HG03159 (cell line): ENCODE results near the gene CAMKK2.
"Not testable (repeated sequence)": the region's sequence is repeated elsewhere in the genome, so short reads cannot be mapped to it uniquely, and the experiment has no call there.

ENCODE experiments used
- ATAC-seq: cut with Tn5 transposase; IDR thresholded peaks from one replicate; pipeline ENCODE4 v1.9.1; 2021; ENCODE audit warnings: mild to moderate bottlenecking, moderate library complexity; ENCODE audit not compliant: unreplicated experiment

CAMKK2 gene

DNA sequence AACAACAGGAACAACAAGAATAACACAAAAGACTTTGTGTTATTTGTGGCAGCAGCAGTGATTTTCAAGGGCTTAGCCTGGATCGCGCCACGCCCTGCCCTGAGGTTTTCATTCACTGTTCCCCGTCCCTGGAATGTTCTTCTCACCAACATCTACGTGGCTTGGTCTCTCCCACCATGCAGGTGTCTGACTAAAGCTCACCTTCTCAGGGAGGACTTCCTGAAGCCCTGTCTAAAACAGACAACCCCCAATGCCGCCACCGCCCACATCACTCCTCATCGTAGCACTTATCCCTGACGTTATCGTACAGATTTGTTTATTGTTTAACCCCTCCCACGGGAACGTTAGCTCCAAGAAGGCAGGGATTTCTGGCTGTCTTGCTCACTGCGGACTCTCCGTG lies 46.1 kb downstream of the CAMKK2 start:
- ATAC-seq = no peak

DNA sequence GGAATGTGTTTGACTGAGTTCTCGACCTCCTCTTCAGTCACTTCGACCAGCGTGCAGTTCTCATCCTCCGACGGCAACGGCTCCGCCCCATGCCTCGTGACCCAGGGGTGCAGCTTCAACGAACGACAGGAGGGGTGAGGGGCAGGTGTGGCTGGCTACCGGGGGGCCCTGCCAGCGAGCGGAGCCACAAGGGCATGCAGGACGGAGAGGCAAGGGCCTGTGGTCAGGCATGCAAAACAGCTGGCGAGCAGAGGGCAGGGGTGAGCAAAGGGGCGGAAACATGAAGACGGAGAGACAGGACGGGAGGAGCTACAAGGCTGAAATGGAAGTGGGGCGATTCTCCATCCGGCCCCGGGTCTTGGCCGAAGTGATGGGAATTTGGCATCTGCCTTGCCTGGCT lies 47.9 kb downstream of the CAMKK2 start:
- ATAC-seq = no peak

DNA sequence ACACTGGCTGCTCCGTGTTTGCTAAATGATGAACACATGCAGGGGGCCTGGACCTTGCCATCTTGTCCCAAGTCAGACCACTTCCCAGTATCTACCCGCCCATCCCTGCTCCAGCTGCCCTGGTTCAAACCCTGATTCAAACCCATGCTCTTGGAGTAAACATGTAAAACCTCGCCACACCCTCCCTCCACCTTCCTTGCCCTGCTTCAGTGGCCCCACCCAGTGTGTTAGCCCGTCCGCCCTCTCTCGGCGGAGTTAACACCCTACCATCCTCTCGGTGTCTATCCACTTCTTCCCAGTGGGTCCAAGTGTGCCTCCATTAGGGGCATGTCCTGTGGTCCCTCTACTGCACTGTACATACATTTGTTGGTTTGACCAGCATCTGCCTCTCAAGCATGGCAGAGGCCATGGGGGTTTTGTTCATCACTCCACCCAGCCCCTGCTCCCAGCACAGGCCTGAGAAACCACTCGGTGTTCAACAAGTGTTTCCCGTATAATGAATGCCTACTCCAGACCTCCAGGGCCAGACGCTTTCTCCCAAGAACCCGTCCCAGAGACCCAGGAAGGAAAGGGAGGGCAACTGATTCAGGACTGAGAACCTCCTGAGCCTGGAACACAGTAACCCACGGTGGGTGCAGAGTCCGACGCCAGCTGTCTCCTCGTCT lies 49.5 kb downstream of the CAMKK2 start:
- ATAC-seq = no peak

DNA sequence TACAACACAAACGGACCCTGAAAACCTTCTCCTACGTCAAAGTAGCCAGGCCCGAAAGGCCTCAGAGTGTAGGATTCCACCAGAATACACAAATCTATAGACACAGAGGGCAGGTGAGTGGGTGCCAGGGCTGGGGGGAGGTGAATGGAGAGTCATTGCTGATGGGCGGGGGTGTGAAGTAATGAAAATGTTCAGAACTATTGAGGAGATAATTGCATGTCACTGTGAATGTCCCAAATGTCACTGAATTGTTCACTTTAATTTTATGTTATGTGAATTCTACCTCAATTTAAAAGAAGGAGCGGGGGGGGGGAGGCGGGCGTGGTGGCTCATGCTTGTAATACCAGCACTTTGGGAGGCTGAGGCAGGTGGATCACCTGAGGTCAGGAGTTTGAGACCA lies 50.6 kb downstream of the CAMKK2 start:
- no peak for ATAC-seq

DNA sequence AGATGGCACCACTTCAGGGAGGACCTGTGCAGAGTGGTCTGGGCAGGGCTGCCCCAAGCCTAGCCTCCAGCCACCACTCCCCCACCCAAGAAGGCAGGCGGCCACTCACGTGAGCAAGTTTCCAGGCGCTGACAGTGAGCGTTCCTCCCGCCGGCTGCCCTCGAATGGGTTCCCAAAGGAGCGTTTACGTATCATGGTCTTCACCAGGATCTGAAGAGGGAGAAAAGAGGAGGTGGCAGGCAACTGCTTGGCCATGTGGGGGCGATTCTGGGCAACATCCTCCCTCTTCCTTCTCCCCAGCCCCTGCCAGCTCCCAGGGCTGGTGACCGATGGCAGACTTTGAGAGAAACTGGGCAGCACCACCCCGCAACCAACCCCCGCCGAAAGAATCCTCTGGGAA lies 51.5 kb downstream of the CAMKK2 start:
- ATAC-seq = no peak

DNA sequence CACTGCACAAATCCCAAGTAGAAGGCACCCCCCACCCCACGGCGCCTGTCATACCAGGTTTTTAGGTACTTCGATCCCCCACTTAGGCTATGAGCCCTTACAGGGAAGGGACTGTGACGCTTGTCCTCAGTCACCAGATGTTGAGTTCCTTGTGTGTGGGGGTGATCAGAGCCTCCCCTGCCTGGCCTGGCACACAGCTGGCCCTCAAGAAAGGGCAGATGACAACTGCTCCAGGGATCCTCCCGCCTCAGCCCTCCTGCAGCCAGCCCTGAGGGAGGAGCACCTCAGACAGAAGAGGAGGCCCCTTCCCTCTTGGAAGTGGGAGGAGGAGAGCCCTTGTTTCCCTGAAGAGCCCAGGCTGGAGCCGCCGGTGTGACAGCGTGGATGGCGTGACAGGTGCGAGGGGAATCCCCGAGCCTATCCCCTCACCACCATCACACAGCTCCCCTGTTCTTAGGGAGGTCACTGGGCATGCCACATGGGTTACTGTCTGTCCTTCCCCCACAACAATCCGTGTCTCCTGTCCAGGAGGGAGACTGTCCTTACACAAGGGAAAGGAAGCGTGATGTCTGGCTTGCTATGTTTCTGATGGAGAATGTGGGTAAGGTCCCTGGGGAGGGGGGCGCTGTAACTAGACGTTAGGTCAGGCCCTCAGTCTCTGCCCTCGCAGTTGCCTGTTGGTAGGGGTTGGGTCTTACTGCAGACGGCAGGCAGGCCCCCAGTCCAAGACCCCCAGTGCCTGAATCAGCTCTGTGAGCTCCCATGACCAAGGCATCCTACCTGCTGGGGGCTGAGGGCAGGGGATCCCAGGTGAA lies 55.1 kb downstream of the CAMKK2 start:
- no peak for ATAC-seq

DNA sequence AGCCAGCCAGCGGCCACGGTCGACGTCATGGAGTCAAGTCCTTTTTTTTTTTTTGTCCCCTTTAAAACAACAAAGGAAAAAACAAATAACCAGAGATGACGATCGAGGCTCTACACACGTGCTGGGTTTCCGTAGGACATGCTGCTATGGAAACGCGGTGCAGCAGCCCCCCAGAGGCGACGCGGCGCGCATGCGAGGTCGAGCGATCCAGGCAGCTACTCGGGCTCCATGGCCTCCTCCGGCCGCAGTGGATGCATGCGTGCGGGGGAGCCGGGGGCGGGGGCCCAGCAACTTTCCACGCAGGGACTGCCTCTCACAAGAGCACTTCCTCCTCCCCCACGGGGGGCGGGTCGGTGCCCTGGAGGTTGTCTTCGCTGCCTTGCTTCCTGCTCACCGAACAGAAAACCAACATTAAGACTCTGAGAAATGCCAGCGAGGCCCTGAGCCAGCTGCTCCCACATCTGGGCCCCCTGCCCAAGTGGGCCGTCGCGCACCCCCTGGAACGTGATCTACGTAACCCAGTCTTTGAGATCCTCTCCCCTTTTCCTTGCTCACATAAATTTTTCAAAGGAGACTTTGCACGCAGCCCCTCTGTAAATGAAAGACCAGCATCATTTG lies 55.9 kb downstream of the CAMKK2 start:
- no peak for ATAC-seq

DNA sequence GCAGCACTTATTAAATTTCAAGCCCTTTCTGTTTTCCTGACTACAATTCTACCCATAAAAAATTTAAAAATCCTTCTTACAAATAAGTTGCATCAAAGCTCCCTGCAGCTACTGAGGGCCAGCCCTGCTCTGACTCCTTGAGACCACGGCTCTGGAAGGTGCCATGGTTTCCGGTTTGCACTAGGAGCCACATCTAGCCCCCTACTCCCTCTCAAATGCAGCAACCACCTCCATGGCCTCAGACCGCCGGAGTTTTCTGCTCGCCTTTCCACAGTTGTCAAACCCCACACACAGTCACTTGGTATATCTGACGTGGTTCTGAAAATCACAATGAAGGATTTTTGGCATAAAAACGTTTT lies 56.5 kb downstream of the CAMKK2 start:
- no peak for ATAC-seq

DNA sequence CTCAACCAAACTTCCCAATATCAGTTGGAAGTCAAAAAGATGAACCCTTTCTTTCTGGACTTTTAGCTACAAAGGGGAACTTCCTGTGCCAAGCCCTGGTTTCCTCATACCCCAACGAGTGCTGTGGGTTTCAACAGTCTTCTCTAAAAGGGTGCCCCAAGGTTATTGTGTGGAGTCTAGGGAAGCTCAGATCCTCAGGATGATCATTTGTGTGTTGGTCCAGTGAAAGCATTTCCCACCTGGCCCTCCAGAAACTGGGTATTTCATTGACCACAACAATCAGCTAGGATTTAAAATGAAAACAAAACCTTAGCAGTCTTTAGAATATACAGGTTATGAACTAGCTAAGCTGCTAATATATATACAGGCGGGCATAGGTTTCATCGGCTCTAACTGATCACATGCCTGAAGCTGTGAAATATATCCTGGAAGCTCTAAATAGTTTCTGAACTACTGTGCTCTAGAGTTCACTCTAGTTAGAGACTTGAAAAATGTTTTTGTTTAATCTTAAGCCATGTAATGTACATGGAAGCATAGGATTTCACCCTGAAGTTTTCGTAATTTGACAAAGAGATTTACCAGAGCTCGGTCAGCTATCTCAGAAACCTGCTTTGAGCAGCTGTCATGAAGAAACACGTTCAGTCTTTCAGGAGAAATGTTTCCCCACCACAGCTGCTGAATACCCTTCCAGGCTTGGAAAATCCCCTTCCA lies 57.0 kb downstream of the CAMKK2 start:
- no peak for ATAC-seq

DNA sequence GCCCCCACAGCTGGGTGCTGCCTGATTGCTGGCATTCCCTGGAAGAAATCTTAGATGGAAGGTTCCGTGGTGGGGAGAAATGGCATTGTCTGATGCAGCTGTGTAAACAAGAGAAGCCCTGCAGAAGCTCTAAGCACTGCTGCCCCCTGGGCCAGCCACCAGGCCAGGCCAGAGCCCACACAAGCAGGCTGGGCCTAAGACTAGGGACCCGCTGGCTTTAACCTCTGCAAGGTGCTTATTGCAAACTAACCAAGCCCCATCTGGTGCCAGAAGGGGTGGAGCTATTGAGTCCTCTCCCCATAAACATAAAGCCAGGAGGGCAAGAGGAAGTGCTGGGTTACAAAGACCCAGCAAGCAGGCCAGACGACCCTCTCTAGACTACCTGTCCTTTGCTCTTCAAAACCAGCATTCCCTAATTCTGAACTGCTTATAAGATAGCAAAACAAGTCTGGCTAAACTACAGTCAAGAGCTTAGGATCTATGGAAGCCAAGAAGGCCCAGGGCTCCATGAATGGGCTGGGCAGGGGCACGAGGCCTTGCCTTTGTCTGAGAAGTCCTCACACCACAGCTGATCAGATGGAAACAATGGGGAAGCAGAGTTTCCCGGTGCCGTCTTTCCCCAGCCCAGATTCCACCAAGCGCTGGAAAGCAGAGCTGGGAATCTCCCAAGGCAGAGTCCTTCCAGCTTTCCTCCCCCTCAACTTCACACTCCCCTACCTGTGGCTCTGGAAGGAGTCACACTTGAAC lies 57.7 kb downstream of the CAMKK2 start:
- no peak for ATAC-seq

DNA sequence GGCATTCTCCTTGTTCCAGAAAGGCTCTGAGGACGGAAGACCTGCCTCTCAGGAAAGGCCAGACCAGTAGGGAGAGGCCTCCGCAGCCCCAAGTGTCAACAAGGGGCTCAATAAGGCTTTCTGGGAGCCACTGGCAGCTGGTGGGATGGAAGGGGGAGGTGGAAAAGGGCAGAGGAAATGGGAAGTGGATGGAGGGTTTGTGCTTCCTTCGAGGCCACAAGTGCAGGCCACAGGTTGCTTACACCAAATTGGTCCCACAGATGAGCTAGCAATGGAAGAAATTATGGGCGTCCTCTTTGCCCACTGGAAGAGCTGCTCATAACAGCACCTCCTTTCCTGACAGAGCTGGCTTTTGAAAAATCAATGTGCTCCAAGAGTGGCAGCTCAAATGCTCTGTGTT lies 58.4 kb downstream of the CAMKK2 start:
- ATAC-seq = no peak

DNA sequence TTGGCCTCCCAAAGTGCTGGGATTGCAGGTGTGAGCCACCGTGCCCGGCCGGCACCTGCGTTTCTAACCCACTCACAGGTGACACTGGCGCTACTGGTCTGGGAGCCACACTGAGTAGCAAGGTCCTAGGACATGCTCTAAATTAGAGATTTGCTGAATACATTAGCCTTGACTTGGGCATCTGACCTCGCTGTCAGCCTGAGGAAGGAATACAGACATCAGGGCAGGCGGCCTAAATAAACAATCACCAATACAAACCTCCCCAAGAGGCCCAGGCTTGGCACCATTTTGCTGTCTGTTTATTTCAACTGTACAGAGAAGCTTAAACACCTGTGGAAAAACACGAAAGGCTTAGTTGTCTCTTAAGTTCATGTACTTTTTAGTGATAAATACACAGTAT lies 59.1 kb downstream of the CAMKK2 start:
- no peak for ATAC-seq

DNA sequence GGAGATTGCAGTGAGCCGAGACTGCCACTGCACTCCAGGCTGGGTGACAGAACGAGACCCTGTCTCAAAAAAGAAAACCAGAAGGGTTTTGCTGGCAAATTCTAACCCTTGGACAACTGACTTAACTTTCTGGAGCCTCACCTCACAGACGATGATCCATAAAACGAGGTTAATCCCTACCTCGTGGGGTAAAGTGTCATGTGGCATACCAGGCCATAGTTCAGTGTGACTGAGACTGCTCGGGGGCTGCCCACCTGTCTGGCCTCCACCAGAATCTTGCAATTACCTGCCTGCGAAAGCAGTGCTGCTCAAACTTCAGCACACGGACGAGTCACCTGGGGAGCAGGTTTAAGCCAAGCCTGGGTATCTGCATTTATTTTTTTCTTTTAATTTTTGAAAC lies 59.7 kb downstream of the CAMKK2 start:
- no peak for ATAC-seq

DNA sequence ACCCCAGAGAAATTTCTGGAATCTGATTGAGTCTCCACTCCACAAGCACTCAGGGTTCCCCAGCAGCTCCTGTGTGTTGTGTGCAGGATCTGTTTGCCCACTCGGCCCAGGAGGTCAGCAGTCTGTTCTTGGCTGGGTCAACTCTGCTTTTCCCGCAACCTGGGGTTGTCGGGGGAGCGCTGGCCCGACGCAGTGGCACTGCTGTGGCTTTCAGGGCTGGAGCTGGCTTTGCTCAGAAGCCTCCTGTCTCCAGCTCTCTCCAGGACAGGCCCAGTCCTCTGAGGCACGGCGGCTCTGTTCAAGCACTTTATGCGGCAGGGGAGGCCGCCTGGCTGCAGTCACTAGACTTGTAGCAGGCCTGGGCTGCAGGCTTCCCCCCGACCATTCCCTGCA lies 62.9 kb downstream of the CAMKK2 start:
- no peak for ATAC-seq

DNA sequence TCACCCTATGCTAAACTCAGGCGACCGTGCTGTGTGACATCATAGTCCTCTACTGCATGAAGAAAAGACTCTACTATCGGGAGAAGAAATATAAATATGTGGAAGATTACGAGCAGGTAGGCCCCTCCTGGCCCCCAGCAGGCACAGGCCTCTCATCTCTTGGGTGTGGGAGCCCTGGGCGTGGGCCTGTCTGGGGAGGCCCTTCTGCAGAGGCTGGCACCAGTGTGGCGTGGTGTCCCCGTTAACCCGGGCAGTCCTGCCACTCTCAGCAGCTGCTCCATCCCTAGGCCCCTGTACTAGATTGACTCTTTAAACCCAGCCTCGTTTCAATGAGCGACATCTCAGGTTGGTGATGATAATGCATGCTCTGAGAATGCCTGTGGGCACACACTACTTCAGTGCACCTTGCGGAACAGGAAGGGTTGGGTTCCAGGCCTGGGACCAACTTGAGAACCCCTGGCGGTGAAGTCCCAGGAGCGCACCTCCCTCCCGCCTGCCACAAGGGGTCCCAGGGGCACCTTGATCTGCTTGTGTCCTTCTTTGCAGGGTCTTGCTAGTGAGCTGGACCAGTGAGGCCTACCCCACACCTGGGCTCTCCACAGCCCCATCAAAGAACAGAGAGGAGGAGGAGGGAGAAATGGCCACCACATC lies 63.4 kb downstream of the CAMKK2 start:
- no peak for ATAC-seq

DNA sequence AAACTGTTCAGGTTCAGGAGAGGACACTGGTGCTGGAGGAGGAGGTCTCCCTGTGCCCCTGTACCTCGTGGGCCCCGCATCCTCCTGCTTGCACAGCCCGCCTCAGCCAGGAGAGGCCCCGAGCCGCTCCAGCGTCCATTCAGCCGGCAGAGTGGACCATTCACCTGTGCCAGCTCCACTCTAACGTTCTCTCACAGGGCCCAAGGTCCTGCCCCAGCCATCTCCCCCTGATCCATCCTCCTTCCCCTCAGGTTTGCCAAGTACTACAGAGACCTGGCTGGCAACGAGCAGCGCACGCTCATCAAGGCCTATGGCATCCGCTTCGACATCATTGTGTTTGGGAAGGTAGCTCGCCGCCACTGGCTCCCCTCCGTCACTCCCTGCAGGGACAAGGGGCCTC lies 64.3 kb downstream of the CAMKK2 start:
- ATAC-seq = no peak

DNA sequence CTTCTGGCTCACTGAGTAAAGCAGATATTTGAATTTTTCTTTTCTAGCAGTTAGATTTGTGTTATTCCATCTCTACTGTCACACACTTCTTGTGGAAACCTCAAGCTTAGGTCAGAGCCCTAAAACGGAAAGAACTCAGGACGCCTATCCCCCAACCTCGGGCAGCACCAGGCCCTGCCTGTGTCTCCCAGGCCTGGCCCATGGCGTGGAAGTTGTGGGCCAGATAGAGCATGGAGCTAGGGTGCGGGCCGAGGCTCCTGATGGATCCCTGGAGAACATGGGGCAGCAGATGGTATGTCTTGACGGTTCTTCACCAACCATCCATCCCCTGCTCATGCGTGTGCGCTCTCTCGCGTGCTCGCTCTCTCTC lies 66.0 kb downstream of the CAMKK2 start:
- ATAC-seq = no peak

DNA sequence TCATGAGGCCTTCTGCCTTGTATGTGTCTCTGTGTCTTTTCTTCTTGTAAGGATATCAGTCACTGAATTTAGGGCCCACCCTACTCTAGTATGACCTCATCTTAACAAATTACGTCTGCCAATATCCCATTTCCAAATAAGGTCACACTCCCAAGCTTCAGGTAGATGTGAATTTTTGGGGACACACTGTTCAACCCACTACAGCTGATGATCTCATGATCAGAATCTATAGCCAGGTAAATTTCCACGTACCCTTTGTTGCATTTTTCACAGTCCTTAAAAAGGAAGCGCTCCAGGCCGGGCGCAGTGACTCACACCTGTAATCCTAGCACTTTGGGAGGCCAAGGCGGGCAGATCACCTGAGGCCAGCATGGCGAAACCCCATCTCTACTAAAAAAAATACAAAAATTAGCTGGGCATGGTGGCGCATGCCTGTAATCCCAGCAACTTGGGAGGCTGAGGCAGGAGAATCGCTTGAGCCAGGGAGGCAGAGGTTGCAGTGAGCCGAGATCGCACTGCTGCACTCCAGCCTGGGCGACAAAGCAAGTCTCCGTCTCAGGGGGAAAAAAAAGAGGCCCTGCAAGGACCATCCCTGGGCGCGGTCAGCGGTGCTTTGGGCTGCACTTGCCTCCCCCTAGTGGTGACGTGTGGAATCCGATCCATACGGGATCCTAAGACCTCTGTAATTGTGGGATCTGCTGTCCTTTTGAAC lies 66.5 kb downstream of the CAMKK2 start:
- not testable (repeated sequence) for ATAC-seq

DNA sequence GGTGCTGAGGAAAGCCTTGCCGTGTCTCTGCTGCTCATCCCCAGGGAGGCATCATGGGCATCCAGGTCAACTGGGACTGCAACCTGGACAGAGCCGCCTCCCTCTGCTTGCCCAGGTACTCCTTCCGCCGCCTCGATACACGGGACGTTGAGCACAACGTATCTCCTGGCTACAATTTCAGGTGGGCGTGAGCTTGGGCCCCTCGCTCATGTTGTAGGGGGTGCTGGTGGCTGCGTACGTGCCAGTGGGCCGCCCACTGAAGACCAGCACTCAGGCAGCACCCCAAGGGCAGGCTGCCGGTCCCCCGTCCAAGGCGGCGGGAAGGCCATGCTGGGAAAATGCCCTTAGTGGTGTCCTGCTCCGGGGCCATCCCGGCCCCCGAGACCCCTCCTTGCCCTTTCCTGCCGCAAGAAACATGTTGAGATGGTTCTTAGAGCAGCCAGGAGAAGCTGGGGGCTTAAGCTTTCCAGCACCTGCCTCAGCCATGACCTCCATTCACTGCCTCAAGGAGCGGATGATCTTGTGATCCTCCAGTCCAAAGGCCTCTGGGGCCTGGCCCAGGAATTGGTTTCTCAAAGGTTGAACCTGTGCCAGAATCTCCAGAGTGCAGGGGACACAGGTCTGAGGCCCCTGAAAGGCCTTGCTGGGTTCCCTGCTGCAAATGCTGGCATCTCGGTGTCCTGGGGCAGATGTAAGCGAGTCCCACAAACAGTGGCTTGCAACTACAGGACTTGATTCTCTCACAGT lies 67.4 kb downstream of the CAMKK2 start:
- no peak for ATAC-seq
